Activated T-helper 2 cell treated with anti-CD3 and anti-CD28 coated beads, Interferon-gamma antibody, Interleukin-2, Interleukin-4, amounts not matched to agents 10 μg/mL and 5 μg/mL and 100 μg/mL, durations not matched to agents 14 hours and 24 hours and 36 hours (primary cell): ENCODE results near the gene ABI1. TPM values are rescaled to one million over a fixed set of nuclear protein-coding genes. Genes with fewer than 3 reads are reported as not detected.
"Not testable (repeated sequence)": the region's sequence is repeated elsewhere in the genome, so short reads cannot be mapped to it uniquely, and the experiment has no call there.

ENCODE experiments used
- DNase-seq: peaks from one replicate; pipeline ENCODE4 v3.0.0; 2021; ENCODE audit warnings: low spot score
- H3K27ac Mint-ChIP-seq: one replicate; pipeline ENCODE4 v1.8.0; 2021; ENCODE audit warnings: mixed read lengths
- H3K27me3 Mint-ChIP-seq: one replicate; pipeline ENCODE4 v1.8.0; 2021; ENCODE audit warnings: low read depth, mixed read lengths
- H3K36me3 Mint-ChIP-seq: one replicate; pipeline ENCODE4 v1.8.0; 2021; ENCODE audit warnings: low read depth, mixed read lengths
- H3K4me1 Mint-ChIP-seq: one replicate; pipeline ENCODE4 v1.8.0; 2021; ENCODE audit warnings: low read depth, mixed read lengths
- H3K4me3 Mint-ChIP-seq: one replicate; pipeline ENCODE4 v1.8.0; 2021; ENCODE audit warnings: low read depth, mild to moderate bottlenecking, moderate library complexity, mixed read lengths
- H3K9me3 Mint-ChIP-seq: one replicate; pipeline ENCODE4 v1.8.0; 2021; ENCODE audit warnings: mixed read lengths
- intact Hi-C: fragments of 100-400 bp; cut with micrococcal nuclease; formaldehyde crosslinking; loops from one replicate; pipeline ENCODE4 v1.15.1; 2023
- total RNA-seq: library from RNA; stranded (reverse); gene quantifications from 2 replicates; pipeline ENCODE4 v1.2.3, GENCODE V29; 2022

Gene ABI1
- total RNA-seq, 1 donor from 2014 or later, result 50.1 TPM

DNA sequence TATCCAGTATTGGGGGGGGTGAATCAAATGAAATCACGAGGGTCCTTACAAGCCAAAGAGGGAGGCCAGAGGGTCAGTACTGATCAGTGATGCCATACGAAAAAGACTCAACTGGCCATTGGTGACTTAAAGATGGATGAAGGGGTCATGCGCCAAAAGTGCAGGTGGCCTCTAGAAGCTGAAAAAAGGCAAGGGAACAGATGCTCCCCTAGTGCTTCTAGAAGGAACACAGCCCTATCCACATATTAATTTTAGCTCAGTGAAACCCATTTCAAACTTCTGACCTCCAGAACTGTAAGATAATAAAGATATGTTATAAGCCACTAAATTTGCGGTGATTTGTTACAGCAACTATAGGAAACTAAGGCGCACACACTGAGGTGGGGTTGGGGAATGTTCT, 62.5 kb downstream of the ABI1 start:
- peaks cover 17% of the 10 kb centered on the region for H3K9me3 Mint-ChIP-seq
- intact Hi-C loops, result no loop called here
- no peak overlapping the region for H3K27ac Mint-ChIP-seq
- H3K36me3 Mint-ChIP-seq, result peaks cover 35% of the 10 kb centered on the region
- no peak overlapping the region for H3K4me3 Mint-ChIP-seq
- DNase-seq, result no peak
- H3K4me1 Mint-ChIP-seq, result peaks cover 26% of the 10 kb centered on the region
- H3K27me3 Mint-ChIP-seq, result no peaks in the 10 kb centered on the region

DNA sequence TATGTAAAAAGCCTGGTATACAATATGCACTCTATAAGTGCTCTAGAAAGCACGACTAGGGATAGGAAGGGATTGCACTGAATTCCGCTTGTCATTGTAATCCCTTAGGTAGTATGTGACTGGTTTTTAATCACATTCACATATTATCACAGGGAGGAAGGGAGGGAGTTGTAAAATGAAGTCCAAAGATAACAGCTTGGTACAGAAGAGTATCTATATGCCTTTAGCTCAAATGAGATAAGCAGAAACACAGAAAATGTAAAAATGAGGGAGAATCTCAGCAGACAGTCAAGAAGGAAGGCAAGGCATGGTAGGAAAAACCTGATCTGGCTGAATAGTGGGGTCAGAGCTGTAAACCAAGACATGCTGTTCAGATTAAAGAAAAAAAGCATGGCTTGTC, 63.4 kb downstream of the ABI1 start:
- no peaks in the 10 kb centered on the region for H3K27me3 Mint-ChIP-seq
- H3K36me3 Mint-ChIP-seq, result peaks cover 36% of the 10 kb centered on the region
- H3K4me3 Mint-ChIP-seq, result no peak overlapping the region
- intact Hi-C loops, result no loop called here
- peaks cover 21% of the 10 kb centered on the region for H3K4me1 Mint-ChIP-seq
- no peak for DNase-seq
- no peak overlapping the region for H3K27ac Mint-ChIP-seq
- peaks cover 17% of the 10 kb centered on the region for H3K9me3 Mint-ChIP-seq

DNA sequence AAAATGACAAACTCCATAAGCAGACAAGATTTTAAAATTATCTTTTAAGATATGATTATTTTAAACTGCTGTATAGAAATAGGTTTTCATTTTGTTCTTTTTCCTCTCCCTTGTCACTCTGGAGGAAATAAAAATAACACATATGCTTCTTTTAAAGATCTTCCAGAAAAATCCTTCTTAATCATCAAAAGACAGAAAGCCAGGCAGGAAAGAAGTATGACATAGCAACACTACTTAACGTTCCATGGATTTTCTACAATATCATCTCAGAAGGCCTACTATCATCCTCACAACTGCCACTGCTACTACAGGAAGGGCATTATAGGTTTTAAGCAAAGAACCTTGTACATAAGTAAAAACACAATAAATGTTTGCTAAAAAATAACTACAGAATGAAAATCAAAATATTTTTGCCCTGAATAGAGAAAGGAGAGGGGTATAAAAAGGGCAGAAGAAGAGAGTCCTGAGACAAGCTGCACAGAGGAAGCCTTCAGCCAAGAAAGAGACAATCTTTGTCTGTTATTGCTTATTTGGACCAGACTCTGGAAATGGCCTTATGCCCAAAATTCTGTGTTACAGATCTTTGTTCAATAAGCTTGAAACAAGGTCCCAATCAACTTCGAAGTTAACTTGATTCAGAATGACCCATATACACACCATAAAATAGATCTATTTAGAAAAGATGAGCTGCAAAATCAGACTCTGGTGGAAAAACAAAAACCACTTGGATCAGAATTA, 67.8 kb downstream of the ABI1 start:
- H3K27ac Mint-ChIP-seq, result no peak overlapping the region
- peaks cover 19% of the 10 kb centered on the region for H3K4me1 Mint-ChIP-seq
- H3K4me3 Mint-ChIP-seq, result no peak overlapping the region
- intact Hi-C loops, result no loop called here
- no peak for DNase-seq
- peaks cover 42% of the 10 kb centered on the region for H3K36me3 Mint-ChIP-seq
- H3K9me3 Mint-ChIP-seq, result peaks cover 17% of the 10 kb centered on the region
- H3K27me3 Mint-ChIP-seq, result no peaks in the 10 kb centered on the region

DNA sequence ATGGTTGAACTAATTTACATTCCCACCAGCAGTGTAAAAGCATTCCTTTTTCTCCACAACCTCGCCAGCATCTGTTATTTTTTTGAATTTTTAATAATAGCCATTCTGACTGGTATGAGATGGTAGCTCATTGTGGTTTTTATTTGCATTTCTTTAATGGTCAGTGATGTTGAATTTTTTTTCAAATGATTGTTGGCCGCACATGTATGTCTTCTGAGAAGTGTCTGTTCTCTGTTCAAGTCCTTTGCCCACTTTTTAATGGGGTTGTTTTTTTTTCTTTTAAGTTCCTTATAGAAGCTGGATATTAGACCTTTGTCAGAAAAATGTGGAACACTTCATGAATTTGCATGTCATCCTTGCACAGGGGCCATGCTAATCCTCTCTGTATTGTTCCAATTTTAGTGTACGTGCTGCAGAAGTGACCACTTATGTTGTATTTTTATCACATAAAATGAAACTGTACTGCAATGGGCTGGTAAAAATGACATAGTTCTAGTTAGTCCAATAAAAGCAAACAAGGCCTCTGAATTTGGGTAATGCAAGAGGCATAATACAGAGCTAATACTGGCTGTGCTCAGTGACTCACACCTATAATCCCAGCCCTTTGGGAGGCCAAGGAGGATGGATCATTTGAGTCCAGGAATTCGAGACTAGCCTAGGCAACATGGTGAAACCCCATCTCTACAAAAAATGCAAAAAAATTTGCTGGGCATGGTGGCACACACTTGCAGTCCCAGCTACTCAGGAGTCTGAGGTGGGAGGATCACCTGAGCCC, 70.3 kb downstream of the ABI1 start:
- no peaks in the 10 kb centered on the region for H3K27me3 Mint-ChIP-seq
- H3K4me1 Mint-ChIP-seq, result peaks cover 21% of the 10 kb centered on the region
- intact Hi-C loops, result no loop called here
- DNase-seq, result no peak
- peaks cover 4% of the 10 kb centered on the region for H3K9me3 Mint-ChIP-seq
- H3K36me3 Mint-ChIP-seq, result peaks cover 37% of the 10 kb centered on the region
- no peak overlapping the region for H3K27ac Mint-ChIP-seq
- no peak overlapping the region for H3K4me3 Mint-ChIP-seq

DNA sequence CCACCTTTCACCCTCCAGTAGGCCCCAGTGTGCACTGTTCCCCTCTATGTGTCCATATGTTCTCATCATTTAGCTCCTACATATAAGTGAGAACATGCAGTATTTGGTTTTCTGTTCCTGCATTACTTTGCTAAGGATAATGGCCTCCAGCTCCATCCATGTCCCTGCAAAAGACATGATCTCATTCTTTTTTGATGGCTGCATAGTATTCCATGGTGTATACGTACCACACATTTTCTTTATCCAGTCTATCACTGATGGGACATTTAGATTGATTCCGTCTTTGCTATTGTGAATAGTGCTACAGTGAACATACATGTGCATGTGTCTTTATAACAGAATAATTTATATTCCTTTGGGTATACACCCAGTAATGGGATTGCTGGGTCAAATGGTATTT, 71.0 kb downstream of the ABI1 start:
- H3K27ac Mint-ChIP-seq, H3K4me3 Mint-ChIP-seq, H3K27me3 Mint-ChIP-seq, H3K9me3 Mint-ChIP-seq, DNase-seq, intact Hi-C loops: not testable (repeated sequence)
- H3K4me1 Mint-ChIP-seq, result peaks cover 18% of the 10 kb centered on the region
- peaks cover 34% of the 10 kb centered on the region for H3K36me3 Mint-ChIP-seq

DNA sequence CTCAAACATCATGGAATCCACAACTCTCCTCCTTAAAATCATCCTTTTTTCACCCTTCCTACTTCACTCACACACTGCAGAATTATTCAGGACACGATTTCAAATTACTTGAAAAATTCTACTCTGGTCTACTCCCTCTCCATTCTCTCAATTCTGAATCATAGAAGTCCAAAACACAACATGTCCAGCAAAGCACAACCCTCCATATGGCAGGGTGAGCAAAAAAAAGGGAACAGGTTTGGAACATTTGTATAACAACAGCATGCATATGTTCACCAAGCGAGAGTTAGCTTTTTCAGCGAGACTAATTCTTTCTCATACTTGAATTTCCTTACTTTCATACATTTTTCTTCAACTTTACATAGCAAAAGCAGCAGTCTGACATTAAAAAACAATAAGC, 73.4 kb downstream of the ABI1 start:
- no peak overlapping the region for H3K27ac Mint-ChIP-seq
- H3K36me3 Mint-ChIP-seq, result peaks cover 39% of the 10 kb centered on the region
- intact Hi-C loops, result no loop called here
- H3K27me3 Mint-ChIP-seq, result no peaks in the 10 kb centered on the region
- no peak for DNase-seq
- peaks cover 19% of the 10 kb centered on the region for H3K4me1 Mint-ChIP-seq
- H3K9me3 Mint-ChIP-seq, result no peaks in the 10 kb centered on the region
- no peak overlapping the region for H3K4me3 Mint-ChIP-seq

DNA sequence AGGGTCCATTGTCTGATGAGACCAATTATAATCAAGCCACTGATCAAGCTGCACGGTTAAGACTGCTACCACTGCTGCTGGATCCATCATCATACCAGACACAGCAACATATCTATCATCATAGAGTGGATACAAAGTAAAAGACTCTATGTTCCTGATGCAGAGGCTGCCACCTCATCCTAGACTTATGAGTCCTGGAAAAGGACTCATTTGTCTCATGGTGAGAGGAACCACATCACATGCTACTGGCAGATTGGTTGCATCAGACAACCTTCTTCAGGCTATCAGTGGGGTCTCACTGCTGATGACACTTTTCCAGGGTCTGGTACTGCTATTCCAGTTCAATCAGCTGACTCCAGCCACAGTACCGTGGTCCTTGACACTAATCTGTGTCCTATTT, 79.0 kb downstream of the ABI1 start:
- no peaks in the 10 kb centered on the region for H3K27me3 Mint-ChIP-seq
- H3K27ac Mint-ChIP-seq, result peak overlapping the region; percentile 51
- no peak for DNase-seq
- H3K9me3 Mint-ChIP-seq, result no peaks in the 10 kb centered on the region
- peaks cover 10% of the 10 kb centered on the region for H3K36me3 Mint-ChIP-seq
- H3K4me1 Mint-ChIP-seq, result peaks cover 45% of the 10 kb centered on the region
- intact Hi-C loops, result loop anchor here (5.0 kb wide), 1 partner anchor 76 kb away; no protein-coding TSS in a partner anchor
- no peak overlapping the region for H3K4me3 Mint-ChIP-seq

DNA sequence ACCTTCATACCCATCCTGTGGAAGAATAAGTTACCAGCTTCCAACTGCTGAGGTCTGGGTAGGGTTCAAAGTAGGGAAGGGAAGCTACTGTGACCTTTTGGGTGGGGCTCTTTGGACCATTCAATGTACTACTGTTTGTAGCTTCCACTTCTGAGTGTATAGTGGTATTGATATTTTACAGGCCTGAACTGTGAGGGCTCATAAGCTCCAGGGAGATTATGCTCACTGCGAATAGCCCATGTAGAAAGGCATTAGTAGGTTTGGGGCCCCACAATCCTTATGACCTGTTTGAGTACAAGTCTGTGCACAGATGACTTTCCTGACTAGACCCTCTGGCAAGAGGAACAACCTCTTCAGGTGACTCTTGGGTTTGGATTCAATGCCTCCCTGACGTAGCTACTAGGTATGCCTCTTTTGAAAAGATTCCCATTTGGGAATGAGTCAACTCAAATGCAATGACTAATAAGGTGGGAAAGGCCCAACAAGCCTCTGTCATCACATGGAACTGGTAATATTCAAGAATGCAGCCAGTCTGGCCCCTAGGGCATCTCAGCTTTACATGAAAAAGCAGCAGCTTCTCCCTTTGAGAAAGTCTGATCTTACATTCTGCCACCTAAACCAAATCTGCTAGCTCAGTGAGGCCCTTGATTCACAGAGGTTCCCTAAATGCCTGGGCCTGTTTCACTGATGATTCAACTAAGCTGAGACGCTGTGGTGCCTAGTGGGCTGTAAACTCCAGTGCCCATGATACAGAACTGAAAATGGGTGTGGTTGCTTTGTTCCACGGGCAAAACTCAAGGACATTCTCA, 79.8 kb downstream of the ABI1 start:
- DNase-seq, result no peak
- intact Hi-C loops, result loop anchor here (5.0 kb wide), 1 partner anchor 76 kb away; no protein-coding TSS in a partner anchor
- Mint-ChIP-seq H3K27me3 (no peaks in the 10 kb centered on the region), H3K27ac (peak overlapping the region; percentile 51), H3K36me3 (peaks cover 10% of the 10 kb centered on the region), H3K4me1 (peaks cover 45% of the 10 kb centered on the region), H3K9me3 (no peaks in the 10 kb centered on the region), H3K4me3 (no peak overlapping the region)

DNA sequence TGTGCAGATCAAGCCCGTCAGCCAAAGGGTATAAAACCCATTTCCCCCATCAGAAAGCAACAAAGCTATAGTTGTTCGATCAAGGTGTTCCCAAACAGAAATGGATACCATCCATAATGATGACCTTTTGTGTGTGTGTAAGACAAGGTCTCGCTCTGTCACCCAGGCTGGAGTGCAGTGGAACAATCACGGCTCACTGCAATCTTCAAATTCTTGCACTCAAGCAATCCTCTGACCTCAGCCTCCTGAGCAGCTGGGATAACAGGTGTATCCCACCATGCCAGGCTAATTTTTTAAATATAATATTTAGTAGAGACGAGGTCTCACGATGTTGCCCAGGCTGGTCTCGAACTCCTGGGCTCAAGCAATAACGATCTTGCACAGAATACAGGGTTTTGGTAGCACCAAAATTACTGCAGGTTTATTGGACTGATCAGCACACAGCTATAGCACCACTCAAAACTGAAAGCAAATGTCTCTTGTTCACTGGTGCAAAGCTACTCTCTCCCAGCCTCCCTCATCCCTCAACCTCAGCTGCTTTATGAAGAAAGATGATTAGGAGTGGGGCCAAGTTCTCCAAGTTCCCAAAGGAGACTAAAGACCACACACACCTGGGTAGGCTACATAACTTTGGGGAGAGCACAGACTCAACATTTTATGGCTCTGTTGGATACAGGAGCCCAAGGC, 80.5 kb downstream of the ABI1 start:
- H3K9me3 Mint-ChIP-seq, result no peaks in the 10 kb centered on the region
- no peaks in the 10 kb centered on the region for H3K27me3 Mint-ChIP-seq
- H3K36me3 Mint-ChIP-seq, result peaks cover 14% of the 10 kb centered on the region
- H3K4me3 Mint-ChIP-seq, result no peak overlapping the region
- DNase-seq, result no peak
- intact Hi-C loops, result loop anchor here (5.0 kb wide), 1 partner anchor 77 kb away; no protein-coding TSS in a partner anchor
- no peak overlapping the region for H3K27ac Mint-ChIP-seq
- H3K4me1 Mint-ChIP-seq, result peaks cover 48% of the 10 kb centered on the region

DNA sequence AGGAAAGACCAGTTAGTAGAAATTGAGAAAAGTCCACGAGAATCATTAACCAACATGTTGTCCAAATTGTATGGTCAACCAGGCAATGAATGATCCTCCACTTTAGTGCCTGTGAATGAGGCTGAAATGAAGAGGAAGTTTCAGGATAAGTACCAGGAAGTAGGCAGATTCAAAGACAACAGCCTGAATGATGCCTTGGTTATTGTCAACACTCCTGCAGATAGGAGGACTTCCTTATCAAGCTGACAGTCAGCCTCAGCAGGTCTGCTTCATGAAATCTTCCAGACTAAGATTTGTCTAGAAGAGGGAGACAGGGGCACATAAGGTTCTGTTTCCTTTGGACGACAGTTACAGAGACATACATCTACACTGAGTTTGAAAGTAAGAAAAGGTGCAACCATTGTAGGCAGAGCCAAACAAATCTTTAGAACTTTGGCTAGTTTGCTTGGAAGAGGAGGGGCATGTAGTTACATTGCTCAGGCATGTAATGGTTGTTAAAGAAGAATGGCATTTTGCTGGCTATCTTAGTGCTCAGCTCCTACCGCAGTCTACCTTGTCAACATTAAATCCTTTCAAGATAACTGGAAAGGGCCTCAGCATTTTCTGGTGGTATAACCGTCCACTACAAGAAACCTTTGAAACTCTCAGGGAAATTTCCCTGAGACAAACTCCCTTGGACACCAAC, 81.4 kb downstream of the ABI1 start:
- Mint-ChIP-seq H3K4me1 (peaks cover 49% of the 10 kb centered on the region), H3K4me3 (no peak overlapping the region)

DNA sequence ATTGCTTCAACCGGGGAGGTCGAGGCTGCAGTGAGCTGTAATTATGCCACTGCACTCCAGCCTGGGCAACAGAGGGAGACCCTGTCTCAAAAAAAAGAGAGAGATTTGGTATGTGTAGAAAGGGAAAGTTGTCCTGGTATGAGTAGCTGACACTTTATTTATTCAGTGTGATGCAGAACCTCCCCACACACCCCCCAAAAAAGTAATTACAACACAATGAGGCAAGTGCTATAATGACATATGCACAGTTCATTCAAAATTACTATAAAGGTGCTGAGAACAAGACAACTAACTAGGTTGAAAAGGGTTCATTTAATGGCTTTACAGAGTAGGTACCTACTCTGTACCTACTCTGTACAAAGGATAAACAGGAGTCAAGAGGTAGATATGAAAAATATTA, 83.1 kb downstream of the ABI1 start:
- DNase-seq, result no peak
- peaks cover 50% of the 10 kb centered on the region for H3K4me1 Mint-ChIP-seq
- peaks cover 14% of the 10 kb centered on the region for H3K36me3 Mint-ChIP-seq
- H3K4me3 Mint-ChIP-seq, result no peak overlapping the region
- H3K9me3 Mint-ChIP-seq, result no peaks in the 10 kb centered on the region
- no peaks in the 10 kb centered on the region for H3K27me3 Mint-ChIP-seq
- no peak overlapping the region for H3K27ac Mint-ChIP-seq
- intact Hi-C loops, result no loop called here

More for the DNA sequence above, 81.4 kb downstream of the ABI1 start:
- H3K27ac Mint-ChIP-seq, result no peak overlapping the region
- H3K27me3 Mint-ChIP-seq, result no peaks in the 10 kb centered on the region
- H3K9me3 Mint-ChIP-seq, result no peaks in the 10 kb centered on the region
- peaks cover 15% of the 10 kb centered on the region for H3K36me3 Mint-ChIP-seq
- DNase-seq, result no peak
- intact Hi-C loops, result no loop called here

DNA sequence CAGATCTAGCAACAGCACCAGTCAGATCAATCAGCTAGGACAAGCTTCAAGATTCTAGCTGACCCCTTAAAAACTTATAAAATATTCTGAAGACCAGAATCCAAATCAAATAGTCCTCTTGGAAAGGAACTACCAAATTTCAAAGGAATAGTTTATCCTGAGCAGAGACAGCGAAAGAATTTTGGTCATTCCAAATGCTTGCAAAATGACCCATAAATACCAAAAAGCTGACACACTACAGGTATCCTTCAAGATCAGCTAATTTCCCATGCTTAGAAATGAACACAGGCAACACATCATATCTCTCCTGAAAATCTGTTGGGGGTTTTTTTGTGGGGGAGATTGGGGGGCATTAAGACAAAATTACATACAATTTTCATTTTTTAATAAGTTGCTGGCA, 84.5 kb downstream of the ABI1 start:
- DNase-seq, result no peak
- Mint-ChIP-seq H3K4me3 (no peak overlapping the region), H3K27me3 (no peaks in the 10 kb centered on the region), H3K36me3 (peaks cover 14% of the 10 kb centered on the region), H3K4me1 (peaks cover 37% of the 10 kb centered on the region), H3K27ac (no peak overlapping the region), H3K9me3 (no peaks in the 10 kb centered on the region)
- intact Hi-C loops, result no loop called here
